GM21528 (cell line): ENCODE results near the gene MSI2.

Experiments used
- ATAC-seq: cut with Tn5 transposase; IDR thresholded peaks from one replicate; pipeline ENCODE4 v1.9.1; 2021; ENCODE audit warnings: mild to moderate bottlenecking, moderate library complexity; ENCODE audit not compliant: unreplicated experiment, low FRiP score

The MSI2 gene

DNA sequence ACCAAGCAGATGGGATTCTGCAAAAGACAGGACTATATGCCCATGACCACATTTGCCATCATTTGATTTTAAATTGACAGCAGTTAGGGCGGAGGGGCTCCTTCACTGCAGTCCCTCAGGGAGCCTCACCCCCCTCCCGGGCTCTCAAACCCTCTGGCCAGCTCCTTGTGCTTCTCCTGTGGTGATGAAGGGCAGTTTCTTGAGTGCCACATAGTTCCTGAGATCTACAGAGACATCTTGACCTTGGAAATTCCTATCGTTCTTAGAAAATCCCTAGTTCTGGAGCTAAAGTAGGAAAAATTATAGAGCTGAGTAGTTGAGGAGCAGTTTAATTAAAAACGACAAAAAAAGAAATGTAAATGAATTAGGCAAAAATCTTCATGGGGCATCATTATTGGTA lies 257.2 kb downstream of the MSI2 start:
- no peak for ATAC-seq

DNA sequence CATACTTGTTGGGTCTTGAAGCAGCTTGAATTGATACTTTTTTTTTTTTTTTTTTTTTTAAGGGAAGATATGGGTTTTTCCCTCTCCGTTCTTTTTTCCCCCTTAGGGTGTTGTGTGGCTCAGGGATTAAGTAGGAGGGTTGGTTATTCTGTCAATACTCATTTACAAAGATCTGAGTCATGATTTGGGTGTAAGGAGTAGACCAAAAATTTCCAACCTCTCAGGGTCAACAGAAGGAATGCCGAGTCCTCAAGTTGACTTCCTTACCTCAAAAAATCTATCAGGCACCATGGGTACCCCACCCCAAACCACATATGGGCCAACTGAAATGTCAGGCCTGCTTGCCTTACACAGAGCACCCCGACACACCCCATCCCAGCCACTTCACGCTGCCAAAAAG lies 258.3 kb downstream of the MSI2 start:
- ATAC-seq, result no peak

DNA sequence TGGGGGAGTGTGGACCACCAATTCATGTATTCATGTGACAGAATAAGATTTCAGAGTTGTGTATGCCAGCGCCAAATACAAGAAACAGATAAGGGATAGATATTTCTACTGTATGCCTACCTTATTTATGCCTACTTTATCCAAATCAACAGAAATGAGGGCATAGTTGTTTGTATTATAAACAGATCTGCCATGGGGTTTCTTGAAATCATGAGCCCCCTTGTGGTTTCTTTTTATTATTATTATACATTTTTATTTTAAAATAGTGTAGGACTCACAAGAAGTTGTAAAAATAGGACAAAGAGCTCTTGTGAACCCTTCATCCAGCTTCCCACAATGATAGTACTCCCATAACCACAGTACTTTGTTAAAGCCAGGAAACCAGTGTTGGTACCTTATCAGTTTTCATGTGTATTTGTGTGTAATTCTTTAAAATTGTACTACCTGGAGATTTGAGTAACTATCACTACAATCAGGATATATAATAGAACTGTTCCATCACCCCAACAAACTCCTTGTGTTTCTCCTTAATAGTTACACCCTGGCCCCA lies 259.4 kb downstream of the MSI2 start:
- no peak for ATAC-seq

DNA sequence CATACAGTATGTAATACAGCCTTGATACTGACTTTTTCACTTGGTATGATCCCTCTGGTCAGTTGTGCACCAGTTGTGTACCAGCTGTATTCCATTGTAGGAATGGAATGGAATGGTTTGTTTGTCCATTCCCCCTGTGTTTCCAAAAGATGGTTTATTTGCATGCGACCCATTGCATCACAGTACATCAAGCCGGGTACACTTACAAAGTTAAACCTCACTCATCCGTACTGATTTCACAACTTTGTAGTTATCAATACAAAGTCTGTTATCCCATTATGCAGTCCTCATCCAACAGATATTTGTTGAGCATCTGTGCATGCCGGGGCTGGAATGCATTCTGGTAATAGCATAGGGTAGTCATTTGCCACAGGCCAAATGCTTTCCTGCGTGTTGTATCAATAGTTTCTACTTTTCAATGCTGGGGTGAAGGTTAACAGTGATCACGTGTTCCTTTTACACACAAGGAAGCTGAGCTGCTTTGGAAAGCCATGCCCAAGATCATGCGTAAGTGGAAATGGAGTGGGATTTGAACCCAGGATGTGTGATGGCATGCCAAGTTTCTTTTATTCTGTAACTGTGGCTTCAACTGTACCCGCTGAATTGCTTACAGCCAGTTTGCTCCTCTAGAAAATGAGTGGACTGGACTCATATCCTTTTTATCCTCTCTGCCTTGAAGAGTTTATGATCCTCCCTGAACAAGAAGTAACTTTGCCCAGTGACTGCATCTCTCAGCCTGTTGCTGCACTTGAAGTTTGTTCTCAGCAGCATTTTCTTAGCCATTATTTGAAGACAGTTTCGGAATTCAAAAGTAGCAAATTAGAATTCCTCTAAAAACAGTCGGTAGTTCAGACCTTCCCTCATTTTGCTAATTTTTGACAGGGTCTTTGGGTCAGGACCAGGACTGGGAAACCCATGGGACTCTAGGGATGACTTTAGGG lies 260.2 kb downstream of the MSI2 start:
- no peak for ATAC-seq

DNA sequence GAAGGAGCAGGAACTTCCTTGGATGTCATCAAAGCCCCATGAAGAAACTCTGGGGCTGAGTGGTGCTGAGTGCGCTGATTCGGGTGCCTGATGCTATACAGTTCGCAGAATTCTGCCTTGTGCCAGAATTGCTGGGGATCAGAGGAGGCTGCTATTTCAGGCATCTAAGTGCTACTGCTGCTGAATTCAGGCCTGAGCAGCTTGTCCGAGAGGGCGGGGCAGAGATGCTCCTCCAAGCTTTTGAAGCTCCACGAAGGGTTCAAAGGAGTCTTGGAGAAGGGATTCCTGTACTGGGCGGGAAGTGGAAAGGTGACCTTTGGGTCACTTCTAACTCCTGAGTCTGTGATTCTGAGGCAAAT lies 260.9 kb downstream of the MSI2 start:
- no peak for ATAC-seq

DNA sequence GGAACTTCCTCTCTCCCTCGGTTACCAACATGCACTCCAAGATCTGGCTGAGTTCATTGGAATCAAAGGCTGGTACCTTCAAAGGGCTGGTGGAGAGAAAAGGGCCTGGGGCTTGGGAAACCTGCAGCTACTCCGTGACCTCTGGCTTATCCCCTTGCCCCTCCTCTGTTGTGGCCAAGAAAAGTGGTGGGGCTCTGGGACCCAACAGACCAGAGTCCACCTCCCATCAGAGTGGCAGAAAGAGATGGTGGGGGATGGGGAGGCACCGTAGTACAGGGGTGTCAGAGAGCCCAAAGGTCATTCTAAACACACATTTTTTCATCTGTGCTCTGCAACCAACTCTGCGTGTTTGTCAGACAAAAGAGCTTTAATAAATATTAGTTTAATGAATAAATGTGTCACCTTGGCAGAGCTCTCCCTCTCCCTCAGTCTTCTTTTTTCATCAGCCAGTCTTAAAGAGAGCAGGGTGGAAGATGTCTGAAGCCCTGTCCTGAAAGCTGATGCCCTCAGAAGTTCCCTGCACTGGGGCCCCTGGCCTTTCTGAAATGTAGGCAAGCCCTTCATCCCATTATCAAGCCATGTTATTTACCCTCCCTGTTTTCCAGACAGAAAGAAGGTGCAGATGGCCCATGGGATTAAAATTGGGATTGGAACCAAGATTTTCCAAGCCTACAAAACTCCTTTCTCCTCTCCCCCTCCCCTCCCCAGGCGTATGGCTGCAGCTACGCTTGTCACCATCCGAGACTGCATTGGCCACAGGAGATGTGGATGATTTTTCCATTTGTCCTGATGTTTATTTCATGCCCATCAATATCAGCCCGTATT lies 261.5 kb downstream of the MSI2 start:
- no peak for ATAC-seq

DNA sequence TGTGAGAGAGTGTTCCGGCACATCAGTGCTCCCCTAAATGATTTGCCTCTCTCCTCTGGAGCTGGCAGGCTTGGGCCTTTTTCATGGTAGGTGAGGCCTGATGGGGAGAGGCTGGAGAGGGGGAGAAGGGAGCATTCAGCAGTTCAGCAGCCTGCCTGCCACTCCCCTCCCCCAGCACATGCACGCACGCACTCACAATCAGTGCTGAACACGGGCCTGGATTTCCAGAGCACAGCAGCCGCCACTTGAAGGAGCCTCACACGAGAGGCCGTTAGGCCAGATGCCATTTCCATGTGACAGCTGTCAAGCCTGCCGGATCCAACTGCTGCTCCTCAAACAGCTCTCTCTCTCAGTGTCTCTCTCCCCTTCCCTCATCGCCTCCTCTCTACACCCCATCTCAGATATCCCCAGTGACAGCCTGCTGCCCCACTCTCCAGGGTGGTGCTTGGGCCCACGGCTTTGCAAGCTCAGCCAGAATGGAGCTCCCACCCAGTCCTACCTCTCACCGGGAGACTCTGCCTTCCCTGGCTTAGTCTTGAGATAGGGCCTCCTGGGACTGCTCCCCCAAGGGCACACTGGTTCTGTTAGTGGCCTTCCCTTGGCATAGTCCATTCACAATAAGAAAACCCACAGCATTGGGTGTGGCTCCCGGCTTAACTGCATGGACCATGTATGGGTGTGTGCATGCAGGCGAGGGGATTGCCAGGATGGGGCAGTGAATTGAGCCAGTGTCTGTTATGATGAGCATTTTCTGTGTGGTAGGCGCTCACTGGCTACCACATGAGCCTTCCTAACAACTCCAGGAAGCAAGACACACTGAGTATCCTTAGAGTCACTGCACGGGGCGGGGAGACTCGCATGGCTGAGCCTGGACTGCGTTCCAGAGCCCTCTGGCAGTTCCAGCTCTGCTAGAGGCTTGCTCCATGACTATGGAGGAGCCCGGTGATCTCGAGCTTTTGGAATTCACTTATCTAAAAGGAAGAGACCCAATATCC lies 262.6 kb downstream of the MSI2 start:
- ATAC-seq, result no peak

DNA sequence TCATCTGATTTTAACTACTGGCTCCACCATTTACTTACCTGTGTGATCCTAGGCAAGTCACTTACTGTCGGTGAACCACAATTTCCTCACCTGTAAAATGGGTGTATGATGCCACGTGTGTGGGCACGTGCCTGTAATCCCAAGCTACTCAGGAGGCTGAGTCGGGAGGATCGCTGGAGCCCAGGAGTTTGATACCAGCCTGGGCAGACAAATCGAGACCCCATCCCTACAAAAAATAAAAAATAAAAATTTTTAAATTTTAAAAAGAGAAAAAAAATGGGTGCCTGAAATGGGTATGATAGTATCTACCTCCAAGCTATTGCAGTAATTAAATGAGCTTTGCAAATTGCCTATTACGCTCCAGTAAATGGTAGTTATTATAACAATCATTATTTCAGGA lies 263.5 kb downstream of the MSI2 start:
- no peak for ATAC-seq

DNA sequence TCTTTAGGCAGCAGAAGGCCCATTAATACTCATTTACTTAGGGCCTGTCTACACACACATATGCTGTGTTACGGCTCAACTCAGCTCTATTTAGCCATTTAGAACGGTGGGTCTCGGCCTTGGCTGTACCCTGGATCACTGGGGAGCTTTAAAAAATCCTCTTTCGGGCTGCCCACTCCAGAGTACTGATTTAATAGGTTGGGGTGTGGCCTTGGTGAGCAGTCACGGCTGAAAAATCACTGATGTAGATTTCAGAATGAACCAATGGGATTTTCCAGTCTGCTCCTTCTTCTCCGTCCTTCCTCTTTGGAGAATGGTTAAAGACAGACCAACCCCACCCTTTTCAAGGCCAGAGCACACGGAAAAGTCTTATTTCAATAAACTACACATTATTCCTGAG lies 265.3 kb downstream of the MSI2 start:
- ATAC-seq, result no peak

DNA sequence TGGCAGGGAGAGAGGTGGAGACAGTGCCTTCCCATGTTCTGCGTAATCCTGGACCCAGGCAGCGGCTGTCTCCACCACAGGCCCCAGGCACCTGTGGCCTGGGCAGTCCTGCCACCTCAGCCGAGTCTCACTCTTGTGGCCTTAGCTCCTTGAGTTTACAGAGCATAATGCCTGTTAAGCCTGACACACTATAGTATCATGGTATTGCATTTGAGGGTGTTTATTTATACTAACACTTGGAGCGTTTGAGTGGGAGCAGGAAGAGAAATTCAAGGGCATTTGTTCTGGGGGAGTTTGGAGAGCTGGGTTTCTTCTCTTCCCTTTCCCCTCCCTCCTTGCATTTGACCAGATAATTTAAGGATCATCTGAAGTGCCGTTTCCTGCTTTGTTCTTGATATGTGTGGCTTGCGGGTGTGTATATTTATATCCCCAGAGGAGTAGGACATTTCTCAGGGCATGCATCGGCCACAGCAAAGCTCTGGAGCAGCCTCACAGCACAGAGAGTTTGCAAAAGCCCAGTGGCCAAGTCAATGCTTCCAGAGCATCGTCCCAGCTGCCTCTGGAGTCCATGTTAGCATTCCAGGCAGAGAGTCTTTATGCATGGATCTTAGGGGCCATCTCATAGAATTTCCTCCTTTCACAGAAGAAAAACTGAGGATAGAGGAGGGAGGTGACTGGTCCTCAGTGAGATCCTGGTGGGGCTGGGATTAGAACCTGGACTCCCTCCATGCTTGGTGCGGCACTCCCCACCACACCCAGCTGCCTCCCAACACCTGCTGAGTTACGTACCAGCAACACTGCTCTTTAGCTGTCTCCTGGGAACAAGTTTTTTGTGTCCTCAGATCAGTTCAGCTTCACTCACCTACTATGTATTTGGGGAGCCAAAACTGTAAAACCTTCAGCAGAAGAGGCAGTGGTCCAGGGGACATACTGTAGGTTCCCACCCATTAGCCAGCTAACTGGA lies 266.0 kb downstream of the MSI2 start:
- ATAC-seq, result no peak

DNA sequence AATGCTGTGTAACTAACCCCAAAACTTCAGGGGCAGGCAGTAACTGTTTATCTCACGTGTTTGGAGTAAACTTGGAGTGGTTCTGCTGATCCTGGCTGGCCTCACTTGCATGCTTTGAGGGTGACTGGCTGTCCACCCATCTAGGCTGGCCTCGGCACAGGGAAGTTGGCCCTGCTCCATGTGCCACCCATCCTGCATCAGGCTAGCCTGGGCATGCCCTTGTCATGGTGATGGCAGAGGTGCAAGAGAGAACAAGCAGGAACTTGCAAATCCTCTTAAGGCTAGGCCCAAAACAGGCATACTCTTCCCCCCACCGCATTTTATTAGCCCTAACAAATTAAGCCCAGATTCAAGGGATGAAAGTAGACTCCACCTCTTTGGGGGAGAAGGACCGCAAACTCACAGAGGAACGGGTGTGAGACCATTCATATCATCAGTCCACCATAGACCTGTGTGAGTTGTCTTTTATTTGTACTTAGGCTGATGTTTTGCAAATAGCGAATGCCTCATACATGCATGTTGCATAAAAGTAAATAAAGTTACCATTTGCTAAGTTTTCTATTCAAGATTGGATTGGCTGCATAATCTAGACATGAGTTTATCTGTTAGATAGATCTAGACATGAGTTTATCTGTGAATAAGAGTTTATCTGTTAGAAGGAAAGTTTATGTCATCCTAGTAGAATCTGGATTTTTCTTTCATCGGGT lies 267.8 kb downstream of the MSI2 start:
- ATAC-seq, result no peak

DNA sequence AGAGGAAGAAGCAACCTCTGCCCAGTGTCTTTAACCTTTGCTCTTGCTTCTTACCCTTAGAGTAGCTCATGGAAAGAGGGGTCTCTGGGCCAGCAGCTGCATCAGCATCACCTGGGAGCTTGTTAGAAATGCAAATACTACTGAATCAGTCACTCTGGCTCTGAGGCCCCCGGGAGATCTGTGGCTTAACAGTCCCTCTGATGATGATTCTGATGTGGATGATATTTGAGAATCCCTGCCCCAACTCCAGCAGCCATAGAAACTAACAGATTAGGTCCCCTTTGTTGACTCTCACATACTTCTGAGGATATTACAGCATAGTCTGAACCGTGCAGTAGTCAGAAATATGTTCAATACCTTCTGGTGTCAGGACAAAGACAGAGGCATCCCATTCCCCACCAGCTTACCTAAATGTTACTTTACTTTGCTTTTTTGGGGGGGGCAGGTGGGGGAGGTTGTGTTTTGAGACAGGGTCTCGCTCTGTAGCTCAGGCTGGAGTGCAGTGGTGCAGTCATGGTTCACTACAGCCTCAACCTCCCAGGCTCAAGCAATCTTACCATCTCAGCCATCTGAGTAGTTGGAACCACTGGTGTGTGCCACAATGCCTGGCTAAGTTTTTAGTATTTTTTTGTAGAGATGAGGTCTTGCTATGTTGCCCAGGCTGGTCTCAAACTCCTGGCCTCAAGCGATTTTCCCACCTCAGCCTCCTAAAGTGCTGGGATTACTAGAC lies 268.7 kb downstream of the MSI2 start:
- no peak for ATAC-seq

DNA sequence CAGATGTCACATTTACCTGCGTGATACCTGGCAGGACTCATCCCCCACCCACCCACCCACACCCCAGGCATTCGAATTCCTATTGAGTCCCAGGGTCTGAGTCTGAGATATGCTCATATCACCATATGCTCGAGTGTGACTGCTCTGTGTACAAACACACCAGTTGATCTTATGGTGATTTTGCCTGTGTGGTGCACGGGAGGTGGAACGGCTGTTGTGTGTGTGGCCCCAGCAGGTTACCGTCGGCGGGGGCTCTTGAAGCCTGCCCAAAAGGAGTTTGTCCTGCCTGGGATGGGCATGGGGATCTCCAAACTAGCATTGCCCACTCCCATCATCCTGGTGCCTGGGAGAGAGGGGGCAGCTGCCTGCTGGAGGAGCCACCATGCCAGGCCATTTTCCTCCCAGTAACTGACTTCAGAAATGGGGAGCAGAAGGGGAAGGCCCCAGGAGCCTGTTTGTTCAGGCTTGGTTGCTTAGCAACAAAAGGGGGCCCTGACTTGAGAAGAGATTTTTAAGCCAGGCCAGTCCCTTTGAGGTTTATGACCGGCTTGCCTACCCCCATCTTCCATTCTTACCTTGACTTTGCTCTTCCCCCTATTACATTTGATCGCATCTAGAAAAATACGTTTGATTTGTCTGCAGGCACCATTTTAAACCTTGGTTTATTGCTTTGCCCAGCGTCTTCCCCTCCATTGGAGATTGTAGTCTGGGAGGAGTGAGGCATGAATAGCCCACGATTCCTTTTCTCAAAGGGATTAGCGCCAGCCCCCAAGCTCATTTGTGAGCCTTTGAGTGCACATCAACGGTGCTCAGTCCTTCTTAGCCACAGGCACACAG lies 271.1 kb downstream of the MSI2 start:
- ATAC-seq, result no peak

DNA sequence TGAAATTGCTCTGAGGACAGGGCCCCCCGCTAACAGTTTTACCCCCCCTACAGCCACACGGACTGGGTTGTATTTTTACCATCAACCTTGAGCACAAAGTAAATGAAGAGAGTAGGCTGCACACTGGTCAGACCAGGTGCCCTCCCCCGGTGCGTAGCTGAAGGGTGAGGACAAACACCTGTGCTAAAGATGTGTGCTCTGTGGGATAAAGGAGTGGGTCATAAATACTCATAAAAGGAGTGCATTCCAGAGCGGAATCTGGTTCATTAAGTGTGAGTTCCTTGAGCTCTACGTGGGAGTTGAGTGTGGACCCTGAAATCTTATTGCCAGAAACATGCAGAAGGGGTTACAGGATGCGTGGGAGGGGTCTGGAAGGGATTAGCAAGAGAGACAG lies 271.7 kb downstream of the MSI2 start:
- no peak for ATAC-seq

DNA sequence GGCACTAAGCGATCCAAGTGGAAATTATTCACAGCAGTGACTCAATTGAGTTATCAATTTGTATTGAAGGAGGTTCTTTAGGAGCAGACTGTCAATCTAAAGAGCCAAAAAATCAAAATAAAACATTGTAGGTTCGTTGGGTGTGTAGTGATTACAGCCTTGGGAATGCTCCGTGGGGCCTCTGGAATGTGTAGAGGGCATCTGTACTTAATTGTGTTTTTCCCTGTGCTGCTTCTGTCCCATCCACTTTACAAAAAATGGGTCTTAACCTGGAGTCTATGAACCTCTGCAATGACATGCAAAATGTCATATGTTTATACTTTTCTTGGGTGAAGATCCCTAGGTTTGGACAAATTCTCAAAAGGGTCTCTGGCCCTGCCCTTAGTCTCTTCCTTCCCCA lies 273.7 kb downstream of the MSI2 start:
- no peak for ATAC-seq

DNA sequence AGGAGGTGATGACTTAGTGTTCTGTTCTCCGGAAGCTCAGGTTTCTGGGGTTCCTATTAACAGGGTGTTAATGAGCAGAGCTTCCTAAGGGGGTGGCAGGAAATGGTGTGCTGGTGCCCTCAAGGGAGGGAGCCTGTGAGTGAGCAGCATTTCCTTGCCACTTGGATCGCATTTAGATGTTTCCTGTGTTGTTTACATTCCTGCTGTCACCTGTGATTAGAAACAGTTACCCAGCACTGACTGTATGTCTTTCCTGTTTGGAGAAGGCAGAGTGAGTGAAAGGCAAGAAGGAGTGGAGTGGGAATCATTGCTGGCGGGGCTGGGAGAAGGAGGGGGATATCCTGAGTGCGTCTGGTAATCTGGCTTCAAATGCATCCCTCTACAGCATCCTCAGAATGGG lies 274.2 kb downstream of the MSI2 start:
- no peak for ATAC-seq

DNA sequence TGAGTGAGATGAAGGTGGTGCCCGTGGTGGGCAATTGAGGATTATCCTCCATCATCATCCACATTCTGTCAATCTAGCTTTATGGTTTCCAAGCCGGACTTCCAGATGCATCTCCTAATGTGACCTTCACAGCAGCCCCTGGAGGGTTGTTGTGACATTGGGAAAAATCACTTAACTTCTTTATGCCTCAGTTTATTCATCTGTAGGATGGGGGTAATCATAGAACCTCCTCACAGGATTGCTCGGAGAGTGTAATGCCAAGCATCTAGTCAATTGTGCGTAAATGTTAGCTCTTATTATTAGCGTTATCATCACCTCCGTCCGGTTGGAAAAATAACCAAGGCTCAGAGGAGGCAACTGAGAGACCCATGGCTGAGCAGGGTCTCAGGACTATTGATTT lies 274.8 kb downstream of the MSI2 start:
- no peak for ATAC-seq
